GM12865 (cell line): Measurements from ENCODE around the gene PRSS50.

ENCODE experiments used
- DNase-seq: peaks from one replicate; pipeline ENCODE4 v3.0.0; 2010; ENCODE audit warnings: low read depth
- H3K4me3 ChIP-seq: 2 replicates; pipeline ENCODE4 v1.5.1; 2011; ENCODE audit warnings: mild to moderate bottlenecking, low read depth, low read length, control low read depth
- CTCF ChIP-seq: IDR thresholded peaks from 2 replicates; pipeline ENCODE4 v1.5.1; 2011; ENCODE audit warnings: low read length, control low read depth, low read depth, inconsistent platforms; ENCODE audit not compliant: insufficient read depth; ENCODE audit errors: missing control alignments

The PRSS50 gene

GRCh38 chr3:46736006-46736872 is 18.6 kb upstream of the PRSS50 start:
- H3K4me3 ChIP-seq = no peak overlapping the region
- DNase-seq = no peak
- no peak for TF ChIP-seq CTCF

- DNase-seq = no peak
- no peak overlapping the region for H3K4me3 ChIP-seq
Measured at GRCh38 chr3:46734773-46735172, 17.1 kb upstream of the PRSS50 start.

GRCh38 chr3:46733026-46733800 is 15.5 kb upstream of the PRSS50 start:
- TF ChIP-seq CTCF = peak; percentile 2
- DNase-seq = no peak
- H3K4me3 ChIP-seq = no peak overlapping the region

More at GRCh38 chr3:46734773-46735172, 17.1 kb upstream of the PRSS50 start:
- no peak for TF ChIP-seq CTCF

- H3K4me3 ChIP-seq = no peak overlapping the region
- no peak for TF ChIP-seq CTCF
- DNase-seq = no peak
Measured at GRCh38 chr3:46731795-46732194, 14.1 kb upstream of the PRSS50 start.

- H3K4me3 ChIP-seq = no peak overlapping the region
- no peak for TF ChIP-seq CTCF
Measured at GRCh38 chr3:46730819-46731218, 13.2 kb upstream of the PRSS50 start.

GRCh38 chr3:46729038-46729437 is 11.4 kb upstream of the PRSS50 start:
- H3K4me3 ChIP-seq = no peak overlapping the region
- no peak for TF ChIP-seq CTCF
- DNase-seq = no peak

More at GRCh38 chr3:46730819-46731218, 13.2 kb upstream of the PRSS50 start:
- DNase-seq = no peak
